ENCODE results near the gene PPP2R2C. TPM values are rescaled to one million over a fixed set of nuclear protein-coding genes. Genes with fewer than 3 reads are reported as not detected.

PPP2R2C gene
- total RNA-seq, 2 donors from 2014 or later, result 0.14 to 0.41 TPM

DNA sequence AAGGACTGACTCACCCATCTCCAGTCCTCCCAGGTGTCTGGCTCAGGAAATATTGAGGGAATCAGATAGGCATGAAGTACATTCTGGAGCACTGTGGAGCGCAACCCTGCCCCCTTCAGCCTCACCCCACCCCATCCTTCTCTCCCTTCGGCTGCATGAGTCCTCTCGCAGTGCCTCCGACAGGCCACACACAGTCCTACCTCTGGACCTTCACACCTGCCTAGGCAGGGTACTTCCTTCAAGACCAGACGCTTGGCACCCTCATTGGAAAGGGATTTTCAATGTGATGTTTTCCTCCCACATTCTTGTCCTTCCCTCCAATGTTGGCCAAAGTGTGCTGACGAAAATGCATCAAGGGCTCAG is 26.8 kb upstream of the PPP2R2C start:
- H3K27me3 ChIP-seq (replicated peaks; ENCODE audit: insufficient read depth), result no peaks in the 10 kb centered on the region
- ATAC-seq (ENCODE audit: insufficient number of reproducible peaks, low FRiP score, low read depth) (no peak), DNase-seq (ENCODE audit: low spot score) (no peak)
- no peak overlapping the region for H3K4me3 ChIP-seq
- TF ChIP-seq, protein P1, sequence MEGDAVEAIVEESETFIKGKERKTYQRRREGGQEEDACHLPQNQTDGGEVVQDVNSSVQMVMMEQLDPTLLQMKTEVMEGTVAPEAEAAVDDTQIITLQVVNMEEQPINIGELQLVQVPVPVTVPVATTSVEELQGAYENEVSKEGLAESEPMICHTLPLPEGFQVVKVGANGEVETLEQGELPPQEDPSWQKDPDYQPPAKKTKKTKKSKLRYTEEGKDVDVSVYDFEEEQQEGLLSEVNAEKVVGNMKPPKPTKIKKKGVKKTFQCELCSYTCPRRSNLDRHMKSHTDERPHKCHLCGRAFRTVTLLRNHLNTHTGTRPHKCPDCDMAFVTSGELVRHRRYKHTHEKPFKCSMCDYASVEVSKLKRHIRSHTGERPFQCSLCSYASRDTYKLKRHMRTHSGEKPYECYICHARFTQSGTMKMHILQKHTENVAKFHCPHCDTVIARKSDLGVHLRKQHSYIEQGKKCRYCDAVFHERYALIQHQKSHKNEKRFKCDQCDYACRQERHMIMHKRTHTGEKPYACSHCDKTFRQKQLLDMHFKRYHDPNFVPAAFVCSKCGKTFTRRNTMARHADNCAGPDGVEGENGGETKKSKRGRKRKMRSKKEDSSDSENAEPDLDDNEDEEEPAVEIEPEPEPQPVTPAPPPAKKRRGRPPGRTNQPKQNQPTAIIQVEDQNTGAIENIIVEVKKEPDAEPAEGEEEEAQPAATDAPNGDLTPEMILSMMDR (IDR thresholded peaks at IDR 0.05), result no peak
- H3K9me3 ChIP-seq, result peaks cover 2% of the 10 kb centered on the region
- no peaks in the 10 kb centered on the region for H3K4me1 ChIP-seq (ENCODE audit: control insufficient read depth in 1 of 2, low read depth in 2 of 2)
- no peaks in the 10 kb centered on the region for H3K36me3 ChIP-seq
- no peak overlapping the region for H3K27ac ChIP-seq

GRCh38 chr4:6498511-6499237 is 26.3 kb upstream of the PPP2R2C start:
- no peak for ATAC-seq (ENCODE audit: insufficient number of reproducible peaks, low FRiP score, low read depth)

GRCh38 chr4:6497796-6498195 is 25.4 kb upstream of the PPP2R2C start:
- DNase-seq (ENCODE audit: low spot score), result no peak
- H3K27me3 ChIP-seq (replicated peaks; ENCODE audit: insufficient read depth), result no peaks in the 10 kb centered on the region
- ATAC-seq (ENCODE audit: insufficient number of reproducible peaks, low FRiP score, low read depth), result no peak
- H3K27ac ChIP-seq, result no peak overlapping the region
- no peaks in the 10 kb centered on the region for H3K36me3 ChIP-seq
- no peaks in the 10 kb centered on the region for H3K9me3 ChIP-seq
- H3K4me3 ChIP-seq, result no peak overlapping the region
- TF ChIP-seq, protein P1 (IDR thresholded peaks at IDR 0.05), result no peak
- peaks cover 0 to 6% of the 10 kb centered on the region in 2 donors for H3K4me1 ChIP-seq (ENCODE audit: control insufficient read depth in 1 of 2, low read depth in 2 of 2)

More at GRCh38 chr4:6498511-6499237, 26.3 kb upstream of the PPP2R2C start:
- Histone ChIP-seq H3K36me3 (no peaks in the 10 kb centered on the region), H3K27ac (no peak overlapping the region), H3K9me3 (no peaks in the 10 kb centered on the region), H3K27me3 (replicated peaks; ENCODE audit: insufficient read depth) (no peaks in the 10 kb centered on the region), H3K4me1 (ENCODE audit: control insufficient read depth in 1 of 2, low read depth in 2 of 2) (peaks cover 0 to 4% of the 10 kb centered on the region in 2 donors), H3K4me3 (no peak overlapping the region)
- DNase-seq (ENCODE audit: low spot score), result no peak
- TF ChIP-seq, protein P1 (IDR thresholded peaks at IDR 0.05), result no peak

- Histone ChIP-seq H3K27me3 (replicated peaks; ENCODE audit: insufficient read depth) (no peaks in the 10 kb centered on the region), H3K36me3 (no peaks in the 10 kb centered on the region), H3K9me3 (no peaks in the 10 kb centered on the region), H3K4me3 (no peak overlapping the region), H3K27ac (no peak overlapping the region), H3K4me1 (ENCODE audit: control insufficient read depth in 1 of 2, low read depth in 2 of 2) (peaks cover 0 to 6% of the 10 kb centered on the region in 2 donors)
- DNase-seq (ENCODE audit: low spot score), result no peak
- no peak for ATAC-seq (ENCODE audit: insufficient number of reproducible peaks, low FRiP score, low read depth)
- TF ChIP-seq, protein P1 (IDR thresholded peaks at IDR 0.05), result no peak
Observed at GRCh38 chr4:6495736-6496135, 23.3 kb upstream of the PPP2R2C start.

DNA sequence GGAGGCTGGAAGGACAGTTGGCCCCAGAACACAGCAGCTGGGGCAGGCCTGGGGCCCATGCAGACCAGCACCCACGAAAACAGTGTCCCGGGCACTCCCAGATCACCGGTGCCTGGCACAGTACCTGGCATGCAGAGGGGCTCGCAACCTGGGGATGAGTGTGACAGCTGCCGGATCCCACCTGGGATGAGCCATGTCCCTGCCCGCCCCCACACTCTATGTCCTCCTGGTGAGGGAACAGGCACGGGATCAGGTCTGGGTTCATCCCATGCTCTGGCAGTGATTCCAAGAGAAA is 22.8 kb upstream of the PPP2R2C start:
- ATAC-seq (ENCODE audit: insufficient number of reproducible peaks, low FRiP score, low read depth), result no peak
- Histone ChIP-seq H3K9me3 (no peaks in the 10 kb centered on the region), H3K4me3 (no peak overlapping the region), H3K4me1 (ENCODE audit: control insufficient read depth in 1 of 2, low read depth in 2 of 2) (peaks cover 0 to 6% of the 10 kb centered on the region in 2 donors), H3K36me3 (no peaks in the 10 kb centered on the region), H3K27ac (no peak overlapping the region), H3K27me3 (replicated peaks; ENCODE audit: insufficient read depth) (no peaks in the 10 kb centered on the region)
- TF ChIP-seq, protein P1 (IDR thresholded peaks at IDR 0.05), result no peak
- DNase-seq (ENCODE audit: low spot score), result no peak
